ENCODE data around the gene EPB41. TPM values are rescaled to one million over a fixed set of nuclear protein-coding genes. Genes with fewer than 3 reads are reported as not detected.

EPB41 gene
- total and polyA plus RNA-seq, 2 experiments from 2014 or later: 13.2 to 60.8 TPM

DNA sequence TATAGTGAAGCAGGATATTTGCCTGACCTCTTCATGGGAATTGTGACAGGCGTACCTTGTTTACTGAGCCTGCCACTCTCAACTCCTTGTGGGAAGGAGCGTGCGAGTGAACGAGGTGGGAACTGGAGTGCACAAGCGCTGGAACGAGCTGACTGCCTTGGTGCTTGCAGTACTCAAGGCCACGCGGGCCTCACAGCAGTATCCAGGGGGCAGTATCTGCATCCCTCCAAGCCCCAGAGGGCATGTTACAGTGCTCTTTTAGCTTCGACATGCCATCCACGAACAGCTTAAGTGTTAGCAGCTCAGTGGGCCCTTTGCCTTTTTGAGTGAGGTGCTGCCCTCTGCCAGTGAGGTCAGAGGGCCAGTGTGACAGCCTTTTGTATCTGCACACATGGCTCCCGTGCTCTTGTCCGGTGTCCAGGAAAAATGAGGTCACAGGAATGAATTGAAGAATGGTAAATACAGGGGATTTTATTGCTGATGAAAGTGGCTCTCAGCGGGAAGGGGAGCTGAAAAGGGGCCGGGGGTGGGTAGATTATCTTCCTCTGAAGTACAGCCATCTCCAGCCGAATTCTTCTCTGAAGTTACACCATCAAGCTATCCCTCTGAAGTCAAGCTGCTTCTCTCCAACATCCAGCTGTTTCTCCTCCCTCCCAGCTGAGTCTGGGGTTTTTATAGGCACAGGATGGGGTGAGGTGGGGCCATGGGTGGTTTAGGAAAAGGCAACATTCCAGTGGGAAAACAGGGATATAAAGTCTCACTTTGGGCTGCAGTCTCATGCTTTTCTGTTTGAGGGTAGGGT lies 69.3 kb downstream of the EPB41 start:
- H3K4me1 ChIP-seq (ENCODE audit: insufficient read depth): peaks cover 13% of the 10 kb centered on the region
- H4K20me1 ChIP-seq (ENCODE audit: insufficient read depth, poor library complexity, severe bottlenecking): no peaks in the 10 kb centered on the region
- H3K4me2 ChIP-seq: peak overlapping the region; percentile 7
- DNase-seq (ENCODE audit: low spot score): peak; percentile 48
- 54% methylated on average over 14 of the region's 15 CpGs for WGBS (ENCODE audit: low lambda C conversion rate, missing lambda C conversion rate)
- TF ChIP-seq, protein P1, sequence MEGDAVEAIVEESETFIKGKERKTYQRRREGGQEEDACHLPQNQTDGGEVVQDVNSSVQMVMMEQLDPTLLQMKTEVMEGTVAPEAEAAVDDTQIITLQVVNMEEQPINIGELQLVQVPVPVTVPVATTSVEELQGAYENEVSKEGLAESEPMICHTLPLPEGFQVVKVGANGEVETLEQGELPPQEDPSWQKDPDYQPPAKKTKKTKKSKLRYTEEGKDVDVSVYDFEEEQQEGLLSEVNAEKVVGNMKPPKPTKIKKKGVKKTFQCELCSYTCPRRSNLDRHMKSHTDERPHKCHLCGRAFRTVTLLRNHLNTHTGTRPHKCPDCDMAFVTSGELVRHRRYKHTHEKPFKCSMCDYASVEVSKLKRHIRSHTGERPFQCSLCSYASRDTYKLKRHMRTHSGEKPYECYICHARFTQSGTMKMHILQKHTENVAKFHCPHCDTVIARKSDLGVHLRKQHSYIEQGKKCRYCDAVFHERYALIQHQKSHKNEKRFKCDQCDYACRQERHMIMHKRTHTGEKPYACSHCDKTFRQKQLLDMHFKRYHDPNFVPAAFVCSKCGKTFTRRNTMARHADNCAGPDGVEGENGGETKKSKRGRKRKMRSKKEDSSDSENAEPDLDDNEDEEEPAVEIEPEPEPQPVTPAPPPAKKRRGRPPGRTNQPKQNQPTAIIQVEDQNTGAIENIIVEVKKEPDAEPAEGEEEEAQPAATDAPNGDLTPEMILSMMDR (IDR thresholded peaks at IDR 0.05; ENCODE audit: poor library complexity): peak; percentile 39
- TF ChIP-seq EZH2phosphoT487 (IDR thresholded peaks at IDR 0.05; ENCODE audit: low read depth, severe bottlenecking, unreplicated experiment) (no peak), EZH2 (IDR thresholded peaks at IDR 0.05; ENCODE audit: borderline replicate concordance) (no peak)
- no peak overlapping the region for H2AFZ ChIP-seq
- H3K9me2 ChIP-seq (replicated peaks; ENCODE audit: insufficient read depth): no peaks in the 10 kb centered on the region
- no peaks in the 10 kb centered on the region for H3K9me3 ChIP-seq (ENCODE audit: low read depth)
- peak overlapping the region; percentile 60 for H3K27ac ChIP-seq
- peaks cover 30% of the 10 kb centered on the region for H3K79me2 ChIP-seq
- H3K27me3 ChIP-seq: no peaks in the 10 kb centered on the region
- no peak overlapping the region for H3K4me3 ChIP-seq
- no peaks in the 10 kb centered on the region for H3K36me3 ChIP-seq (replicated peaks; ENCODE audit: insufficient read depth, low read depth)

DNA sequence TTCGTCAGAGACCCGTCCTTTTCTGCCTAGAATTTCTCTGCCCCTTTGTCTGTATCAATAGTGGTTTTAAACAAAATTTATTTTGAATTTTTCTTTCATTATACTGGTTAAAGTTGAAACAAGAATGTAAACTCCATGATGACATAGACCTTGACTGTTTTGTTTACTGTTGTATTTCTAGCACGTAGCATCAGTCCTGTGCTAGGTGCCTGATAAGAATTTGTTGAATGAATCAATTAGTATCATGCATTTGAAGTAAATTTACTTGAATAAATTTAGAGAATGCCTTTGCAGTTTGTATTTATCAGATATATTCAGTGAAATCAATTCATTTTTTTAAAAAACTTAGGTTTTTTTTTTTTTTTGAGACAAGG lies 69.9 kb downstream of the EPB41 start:
- Histone ChIP-seq H3K9me3 (ENCODE audit: low read depth) (no peaks in the 10 kb centered on the region), H3K36me3 (replicated peaks; ENCODE audit: insufficient read depth, low read depth) (no peaks in the 10 kb centered on the region), H3K4me1 (ENCODE audit: insufficient read depth) (peaks cover 13% of the 10 kb centered on the region), H3K27ac (peak overlapping the region; percentile 60), H2AFZ (no peak overlapping the region), H3K9me2 (replicated peaks; ENCODE audit: insufficient read depth) (no peaks in the 10 kb centered on the region), H3K27me3 (no peaks in the 10 kb centered on the region), H4K20me1 (ENCODE audit: insufficient read depth, poor library complexity, severe bottlenecking) (no peaks in the 10 kb centered on the region), H3K79me2 (peaks cover 28% of the 10 kb centered on the region), H3K4me3 (no peak overlapping the region), H3K4me2 (peak overlapping the region; percentile 7)
- 71% methylated on average over 3 of the region's 3 CpGs for WGBS (ENCODE audit: low lambda C conversion rate, missing lambda C conversion rate)
- TF ChIP-seq EZH2phosphoT487 (IDR thresholded peaks at IDR 0.05; ENCODE audit: low read depth, severe bottlenecking, unreplicated experiment) (no peak), EZH2 (IDR thresholded peaks at IDR 0.05; ENCODE audit: borderline replicate concordance) (no peak)
- TF ChIP-seq, protein P1 (IDR thresholded peaks at IDR 0.05; ENCODE audit: poor library complexity): no peak
- DNase-seq (ENCODE audit: low spot score): no peak

DNA sequence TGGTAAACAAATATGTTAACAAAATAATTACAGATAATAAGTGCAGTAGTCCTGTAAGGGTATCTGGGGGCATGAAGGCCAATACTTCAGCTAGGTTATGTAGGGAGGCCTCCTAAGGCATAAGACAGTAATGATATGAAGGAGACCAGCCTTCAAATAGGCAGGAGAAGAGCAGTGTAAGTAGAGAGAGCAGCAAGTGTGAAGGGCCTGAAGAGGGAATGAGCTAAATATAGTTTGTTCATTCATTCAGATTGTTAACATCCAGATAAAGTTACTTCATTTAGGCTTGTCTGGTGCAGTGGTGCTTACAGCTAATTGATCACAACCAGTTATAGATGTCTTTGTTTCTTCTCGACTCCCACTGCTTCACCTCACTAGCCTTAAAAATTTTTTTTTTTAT lies 71.1 kb downstream of the EPB41 start:
- H4K20me1 ChIP-seq (ENCODE audit: insufficient read depth, poor library complexity, severe bottlenecking): no peaks in the 10 kb centered on the region
- no peak for DNase-seq (ENCODE audit: low spot score)

More for the DNA sequence above, 71.1 kb downstream of the EPB41 start:
- no peaks in the 10 kb centered on the region for H3K36me3 ChIP-seq (replicated peaks; ENCODE audit: insufficient read depth, low read depth)
- H3K4me3 ChIP-seq: no peak overlapping the region
- H3K79me2 ChIP-seq: peaks cover 25% of the 10 kb centered on the region
- no peak for TF ChIP-seq EZH2phosphoT487 (IDR thresholded peaks at IDR 0.05; ENCODE audit: low read depth, severe bottlenecking, unreplicated experiment)
- no peak for TF ChIP-seq EZH2 (IDR thresholded peaks at IDR 0.05; ENCODE audit: borderline replicate concordance)
- TF ChIP-seq, protein P1 (IDR thresholded peaks at IDR 0.05; ENCODE audit: poor library complexity): no peak
- H3K9me3 ChIP-seq (ENCODE audit: low read depth): no peaks in the 10 kb centered on the region
- no peak overlapping the region for H3K4me2 ChIP-seq
- no peak overlapping the region for H2AFZ ChIP-seq
- H3K9me2 ChIP-seq (replicated peaks; ENCODE audit: insufficient read depth): no peaks in the 10 kb centered on the region
- H3K27ac ChIP-seq: no peak overlapping the region
- H3K27me3 ChIP-seq: no peaks in the 10 kb centered on the region
- 100% methylated on average over 1 of the region's 1 CpG for WGBS (ENCODE audit: low lambda C conversion rate, missing lambda C conversion rate)
- H3K4me1 ChIP-seq (ENCODE audit: insufficient read depth): peaks cover 13% of the 10 kb centered on the region

Data from hepatocyte (in vitro differentiated cells).